Small intestine (tissue), 7 donors: ENCODE results near the gene HIRA. TPM values are rescaled to one million over a fixed set of nuclear protein-coding genes. Genes with fewer than 3 reads are reported as not detected.

ENCODE experiments used
- DNase-seq, 2 donors: peaks; one replicate each; pipeline versions ENCODE4 v3.0.0 to v3.0.0-alpha.2; 2013
- FAIRE-seq: peaks from 2 replicates; lab custom pipeline; 2012; peaks lifted over from hg19 to GRCh38; lab: Jason Lieb, UNC
- H3K27ac ChIP-seq, 3 donors: one replicate each; pipeline ENCODE4 v1.5.1; 2013; ENCODE audit warnings: low read length in 2 of 3, mild to moderate bottlenecking in 2 of 3, control low read depth in 1 of 3, inconsistent platforms in 1 of 3, low read depth in 1 of 3, moderate library complexity in 1 of 3
- H3K27me3 ChIP-seq, 3 donors: one replicate each; pipeline ENCODE4 v1.6.1; 2013; ENCODE audit warnings: low read length in 3 of 3, inconsistent platforms in 1 of 3; ENCODE audit not compliant: control insufficient read depth in 3 of 3, insufficient read depth in 3 of 3
- H3K36me3 ChIP-seq, 3 donors: one replicate each; pipeline ENCODE4 v1.6.1; 2013; ENCODE audit warnings: low read length in 3 of 3, inconsistent platforms in 1 of 3, low read depth in 1 of 3, mild to moderate bottlenecking in 1 of 3, moderate library complexity in 1 of 3; ENCODE audit not compliant: control insufficient read depth in 3 of 3, insufficient read depth in 2 of 3
- H3K4me1 ChIP-seq, 3 donors: one replicate each; pipeline ENCODE4 v1.6.1; 2013; ENCODE audit warnings: low read length in 2 of 3, inconsistent platforms in 1 of 3, low read depth in 1 of 3, mild to moderate bottlenecking in 1 of 3, moderate library complexity in 1 of 3; ENCODE audit not compliant: control insufficient read depth in 3 of 3, insufficient read depth in 2 of 3
- H3K4me3 ChIP-seq, 3 donors: one replicate each; pipeline ENCODE4 v1.5.1; 2013; ENCODE audit warnings: low read length in 3 of 3, control low read depth in 1 of 3, inconsistent platforms in 1 of 3, low read depth in 1 of 3, mild to moderate bottlenecking in 1 of 3, moderate library complexity in 1 of 3
- H3K9me3 ChIP-seq, 2 donors: one replicate each; pipeline ENCODE4 v1.6.1; 2013; ENCODE audit warnings: low read depth in 1 of 2, low read length in 1 of 2; ENCODE audit not compliant: control insufficient read depth in 2 of 2, insufficient read depth in 1 of 2
- WGBS, 3 donors: extraction: QIAGEN DNeasy Blood & Tissue Kit; methylation state at CpG; one replicate each; pipeline ENCODE4 v1.1.7; 2013; 5-methylcytosine and 5-hydroxymethylcytosine counted together
- polyA plus RNA-seq, 4 donors: library from polyadenylated mRNA; stranded (reverse) in 3 of 4; unstranded in 1 of 4; fragments of 200-250 nt in 3 of 4; fragments of 120-200 nt in 1 of 4; gene quantifications; one replicate each; pipeline versions ENCODE4 v1.2.1 to v1.2.3, GENCODE V29; 2013
- donor health status: healthy with polysubstance abuse.
- donor health status: control.
- donor health status: control.
- donor health status: Bipolar disorder and iron deficiency.
- donor health status: healthy.

HIRA gene
- polyA plus RNA-seq, 4 donors = 15.7 to 29.3 (median 21.3) TPM

DNA sequence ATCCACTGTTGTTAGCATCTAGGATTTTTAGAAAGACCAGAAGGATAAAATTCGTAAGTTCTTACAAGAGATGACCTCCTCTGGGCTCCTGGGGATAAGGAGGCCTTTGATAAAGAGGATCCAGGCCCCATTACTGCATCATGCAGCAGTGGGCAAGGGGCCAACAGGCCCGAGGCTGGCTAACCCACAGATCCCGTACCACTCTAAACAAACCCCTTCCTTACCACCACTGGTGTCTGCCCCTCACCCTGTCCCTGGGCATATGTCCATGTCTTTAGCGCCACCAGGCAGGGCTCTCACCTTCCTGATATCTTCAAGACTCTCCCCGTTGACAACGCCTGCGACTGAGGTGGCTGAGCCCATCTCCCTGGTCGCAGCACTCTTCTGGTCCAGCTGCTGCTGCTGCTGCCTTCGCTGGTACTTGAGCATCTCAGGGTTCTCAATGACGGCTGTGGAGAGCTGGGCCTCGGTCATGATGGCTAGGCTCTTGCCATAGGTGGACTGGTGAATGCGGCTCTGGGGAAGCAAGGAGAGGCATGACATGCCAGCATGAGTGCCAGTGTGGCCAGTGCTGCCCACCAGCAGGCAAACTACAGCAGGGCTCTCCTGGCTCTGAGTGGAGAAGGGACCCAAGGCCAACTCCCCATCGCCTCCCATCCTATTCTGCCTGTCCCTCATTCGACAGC is 46.2 kb downstream of the HIRA start:
- DNase-seq (no peak), FAIRE-seq (no peak)
- H3K9me3 ChIP-seq = no peaks in the 10 kb centered on the region
- H3K4me1 ChIP-seq = no peaks in the 10 kb centered on the region
- H3K36me3 ChIP-seq = peaks cover 27 to 69% (median 28%) of the 10 kb centered on the region in 3 donors
- no peak overlapping the region for H3K27ac ChIP-seq
- H3K4me3 ChIP-seq = no peak overlapping the region
- 92 to 96% (median 95%) methylated on average over 14 of the region's 14 CpGs for WGBS, 3 donors
- H3K27me3 ChIP-seq = no peaks in the 10 kb centered on the region

DNA sequence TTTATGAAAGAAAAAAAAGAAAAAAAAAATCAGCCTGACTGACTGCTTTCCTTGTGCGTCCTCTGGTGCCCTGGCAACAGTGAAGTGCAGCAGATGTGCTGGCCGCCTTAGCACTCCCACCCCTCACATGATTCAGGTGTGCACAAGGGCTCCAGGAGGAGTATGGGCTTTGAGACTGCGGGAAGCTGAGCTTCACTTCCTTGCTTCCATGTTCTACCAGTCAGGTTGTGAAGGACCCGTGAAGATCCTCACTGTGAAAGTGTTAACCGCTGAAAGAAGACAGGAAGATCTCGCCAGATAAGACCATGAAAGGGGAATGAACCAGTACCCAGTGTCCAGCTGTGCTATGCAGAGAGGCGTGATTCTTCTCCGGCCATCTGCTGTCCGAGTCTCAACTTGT is 48.2 kb downstream of the HIRA start:
- H3K4me1 ChIP-seq = no peaks in the 10 kb centered on the region
- no peak for DNase-seq
- no peak overlapping the region for H3K4me3 ChIP-seq
- WGBS, 3 donors = 85 to 93% (median 89%) methylated on average over 9 of the region's 9 CpGs
- H3K36me3 ChIP-seq = peaks cover 22 to 62% (median 22%) of the 10 kb centered on the region in 3 donors
- no peak overlapping the region for H3K27ac ChIP-seq
- H3K9me3 ChIP-seq = no peaks in the 10 kb centered on the region
- no peaks in the 10 kb centered on the region for H3K27me3 ChIP-seq
- FAIRE-seq = no peak

DNA sequence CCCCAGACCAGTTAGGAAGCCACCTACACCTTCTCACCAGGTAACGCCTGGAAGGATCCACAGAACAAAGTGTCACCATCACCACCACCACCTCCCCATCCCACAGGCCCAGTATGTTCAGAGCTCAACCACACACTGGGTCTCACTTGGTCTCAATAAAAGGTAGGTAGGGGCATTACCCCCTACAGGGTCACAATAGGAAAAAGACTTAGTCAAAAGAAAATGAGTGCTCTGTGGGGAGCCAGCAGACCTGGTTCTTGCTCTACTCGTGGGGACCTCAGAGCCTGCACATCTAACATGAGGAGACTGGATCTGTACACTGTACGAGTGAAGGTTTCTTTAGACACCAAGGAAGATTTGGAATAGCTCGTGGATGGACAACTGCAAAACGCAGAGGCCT is 49.3 kb downstream of the HIRA start:
- FAIRE-seq (no peak), DNase-seq (no peak)
- H3K27me3 ChIP-seq = no peaks in the 10 kb centered on the region
- H3K4me1 ChIP-seq = no peaks in the 10 kb centered on the region
- no peak overlapping the region for H3K27ac ChIP-seq
- no peaks in the 10 kb centered on the region for H3K9me3 ChIP-seq
- no peak overlapping the region for H3K4me3 ChIP-seq
- WGBS, 3 donors = 95 to 100% (median 96%) methylated on average over 5 of the region's 5 CpGs
- H3K36me3 ChIP-seq = peaks cover 21 to 60% (median 21%) of the 10 kb centered on the region in 3 donors

DNA sequence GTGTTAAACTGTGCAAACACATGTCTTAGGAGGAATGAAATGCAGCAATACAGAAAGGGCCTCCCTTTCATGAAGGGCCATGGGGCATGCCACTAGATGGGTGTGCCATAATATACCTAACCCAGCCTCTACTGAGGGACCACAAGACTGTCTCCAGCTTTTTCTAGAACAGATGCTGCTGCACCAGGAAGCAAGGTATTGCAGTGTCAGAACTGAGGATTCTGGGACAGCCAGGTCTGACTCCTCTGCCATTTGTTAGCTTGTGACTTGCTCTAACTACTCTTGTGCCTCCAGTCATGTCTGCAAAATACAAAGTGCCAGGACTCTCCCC is 53.2 kb downstream of the HIRA start:
- H3K27ac ChIP-seq = no peak overlapping the region
- no peaks in the 10 kb centered on the region for H3K9me3 ChIP-seq
- H3K36me3 ChIP-seq = peaks cover 17 to 63% (median 25%) of the 10 kb centered on the region in 3 donors
- no peak overlapping the region for H3K4me3 ChIP-seq
- no peaks in the 10 kb centered on the region for H3K4me1 ChIP-seq
- DNase-seq (no peak), FAIRE-seq (no peak)
- H3K27me3 ChIP-seq = no peaks in the 10 kb centered on the region

DNA sequence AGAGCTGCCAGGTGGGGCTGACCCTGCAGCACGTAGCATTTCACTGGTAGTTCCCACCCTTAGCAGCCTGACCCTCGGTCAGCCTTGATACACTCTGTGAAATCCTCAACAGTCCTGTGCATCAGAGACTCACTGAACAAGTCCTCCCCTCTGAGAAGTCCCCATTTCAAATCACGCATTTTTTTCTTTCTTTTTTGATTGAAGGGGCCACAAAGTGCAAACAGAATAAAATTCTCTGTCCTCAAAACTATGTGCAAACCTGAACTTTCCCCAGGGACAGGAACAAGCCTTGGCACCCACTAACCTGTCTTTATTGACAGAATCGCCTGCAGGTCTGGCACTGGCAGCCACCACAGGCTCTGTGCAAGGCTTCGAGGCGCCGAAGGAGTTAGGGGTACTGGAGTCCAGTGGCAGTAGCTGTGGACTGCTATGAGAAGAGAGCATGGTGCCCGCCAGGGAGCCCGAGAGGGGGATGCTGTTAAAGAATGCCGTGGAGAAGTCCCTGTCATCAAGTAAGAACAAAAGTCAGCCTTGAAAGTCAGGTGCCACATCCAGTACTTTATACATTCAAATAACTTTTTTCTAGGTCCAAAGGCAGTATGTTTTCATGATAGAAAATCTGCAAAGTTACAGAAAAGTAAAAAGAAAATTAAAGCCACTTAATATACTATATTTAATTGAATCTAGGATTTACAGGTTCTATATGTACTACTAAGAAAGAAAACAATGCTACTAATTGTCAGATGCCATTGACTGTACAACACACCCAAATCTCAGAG is 53.8 kb downstream of the HIRA start:
- no peaks in the 10 kb centered on the region for H3K9me3 ChIP-seq
- no peak overlapping the region for H3K4me3 ChIP-seq
- no peaks in the 10 kb centered on the region for H3K4me1 ChIP-seq
- WGBS, 3 donors = 95 to 97% (median 95%) methylated on average over 10 of the region's 10 CpGs
- FAIRE-seq (no peak), DNase-seq (no peak)
- H3K27ac ChIP-seq = no peak overlapping the region
- H3K36me3 ChIP-seq = peaks cover 14 to 62% (median 22%) of the 10 kb centered on the region in 3 donors
- no peaks in the 10 kb centered on the region for H3K27me3 ChIP-seq

DNA sequence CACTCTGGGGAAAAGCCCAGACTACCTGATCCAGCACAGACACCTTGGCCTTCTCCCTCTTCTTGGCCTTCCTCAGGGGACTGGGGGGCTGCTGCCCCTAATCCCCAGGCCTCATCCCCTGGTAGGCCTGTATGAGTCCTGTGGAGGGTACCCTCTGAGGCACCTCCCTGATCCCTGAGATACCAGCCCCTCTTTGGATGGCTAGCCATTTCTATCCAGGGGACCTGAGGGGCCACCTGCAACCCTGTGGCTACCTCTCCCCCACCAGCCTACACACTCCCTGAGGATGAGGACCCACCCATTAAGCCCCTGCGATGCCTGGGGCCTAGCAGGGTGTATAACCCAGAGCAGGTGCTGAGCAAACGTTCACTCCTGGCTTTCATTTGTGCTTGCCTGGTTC is 54.6 kb downstream of the HIRA start:
- H3K27me3 ChIP-seq = no peaks in the 10 kb centered on the region
- WGBS, 3 donors = 91 to 93% (median 91%) methylated on average over 2 of the region's 2 CpGs
- FAIRE-seq = no peak
- no peaks in the 10 kb centered on the region for H3K4me1 ChIP-seq
- no peaks in the 10 kb centered on the region for H3K9me3 ChIP-seq
- no peak overlapping the region for H3K27ac ChIP-seq
- DNase-seq = no peak
- no peak overlapping the region for H3K4me3 ChIP-seq
- H3K36me3 ChIP-seq = peaks cover 14 to 61% (median 19%) of the 10 kb centered on the region in 3 donors

DNA sequence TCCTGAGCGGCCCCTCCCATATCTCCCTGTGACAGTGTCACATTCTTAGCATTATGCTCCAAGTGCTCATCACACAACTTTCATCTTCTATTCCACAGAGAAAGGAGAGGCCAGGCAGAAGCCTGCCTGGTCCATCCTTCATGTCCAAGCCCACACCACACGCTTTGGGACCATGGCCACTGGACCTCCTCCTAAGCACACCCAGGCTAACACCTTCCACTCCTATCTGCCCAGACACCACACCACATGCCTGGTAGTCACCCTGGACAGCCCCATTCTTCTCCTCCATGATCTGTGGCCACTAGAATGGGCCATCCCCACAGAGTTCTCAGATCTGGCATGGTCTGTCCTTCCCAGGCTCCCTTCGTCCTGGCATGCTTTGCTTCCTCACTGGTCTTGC is 55.3 kb downstream of the HIRA start:
- peaks cover 14 to 61% (median 19%) of the 10 kb centered on the region in 3 donors for H3K36me3 ChIP-seq
- H3K4me3 ChIP-seq = no peak overlapping the region
- 92 to 97% (median 96%) methylated on average over 3 of the region's 3 CpGs for WGBS, 3 donors
- FAIRE-seq (no peak), DNase-seq (no peak)
- no peaks in the 10 kb centered on the region for H3K4me1 ChIP-seq
- no peaks in the 10 kb centered on the region for H3K27me3 ChIP-seq
- H3K27ac ChIP-seq = no peak overlapping the region
- H3K9me3 ChIP-seq = no peaks in the 10 kb centered on the region

DNA sequence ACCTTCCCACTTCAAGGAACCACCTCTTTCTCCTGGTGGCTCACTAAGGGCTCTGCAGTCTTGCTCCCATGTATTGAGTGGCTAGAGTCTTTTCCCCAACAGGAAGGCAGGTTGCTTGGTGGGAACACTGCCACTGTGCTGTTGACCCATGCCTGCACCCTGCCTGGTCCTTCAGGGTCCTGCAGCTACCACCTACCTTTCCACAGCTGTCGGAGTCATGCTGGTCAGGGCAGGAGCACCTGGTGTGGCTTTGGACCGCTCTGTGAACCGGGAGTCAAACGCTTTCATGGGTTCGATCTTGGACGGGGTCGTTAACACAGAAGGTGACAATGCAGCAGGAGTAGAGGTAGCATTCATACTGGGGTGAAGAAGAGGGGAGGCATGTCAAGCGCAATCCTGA is 56.1 kb downstream of the HIRA start:
- Histone ChIP-seq H3K4me3 (no peak overlapping the region), H3K9me3 (no peaks in the 10 kb centered on the region), H3K27ac (no peak overlapping the region), H3K4me1 (no peaks in the 10 kb centered on the region), H3K36me3 (peaks cover 20 to 63% (median 26%) of the 10 kb centered on the region in 3 donors), H3K27me3 (no peaks in the 10 kb centered on the region)
- no peak for DNase-seq
- no peak for FAIRE-seq
- 97 to 99% (median 98%) methylated on average over 8 of the region's 8 CpGs for WGBS, 3 donors
